Upper lobe of left lung (tissue), 6 donors: ENCODE measurements around the gene CTSF. TPM values are rescaled to one million over a fixed set of nuclear protein-coding genes. Genes with fewer than 3 reads are reported as not detected.

Experiments
- ATAC-seq, 2 donors: fragments of 200-7000 bp; cut with Tn5 transposase; one replicate each; pipeline ENCODE4 v1.9.1; 2022; ENCODE audit warnings: mild to moderate bottlenecking in 2 of 2, moderate library complexity in 2 of 2; ENCODE audit not compliant: low FRiP score in 2 of 2
- DNase-seq, 2 donors: peaks; one replicate each; pipeline ENCODE4 v3.0.0-alpha.2; 2019 to 2020
- H3K27ac ChIP-seq, 4 donors: fragments of 200-600 bp; sonication (generic); one replicate each; pipeline ENCODE4 v1.5.1; 2016 to 2019
- H3K27me3 ChIP-seq, 4 donors: fragments of 200-600 bp; sonication (generic); one replicate each; pipeline ENCODE4 v1.5.1; 2017 to 2019
- H3K36me3 ChIP-seq, 4 donors: fragments of 200-600 bp; sonication (generic); one replicate each; pipeline ENCODE4 v1.5.1; 2016 to 2019
- H3K4me1 ChIP-seq, 4 donors: fragments of 200-600 bp; sonication (generic); one replicate each; pipeline ENCODE4 v1.5.1; 2018 to 2019
- H3K4me3 ChIP-seq, 4 donors: fragments of 200-600 bp; sonication (generic); one replicate each; pipeline ENCODE4 v1.5.1; 2017 to 2019; ENCODE audit warnings: mild to moderate bottlenecking in 2 of 4, moderate library complexity in 1 of 4
- H3K9me3 ChIP-seq, 4 donors: fragments of 200-600 bp; sonication (generic); one replicate each; pipeline ENCODE4 v1.5.1; 2018 to 2019
- CTCF ChIP-seq, 6 experiments: fragments of 450-650 bp in 4 of 6; fragments of 200-600 bp in 2 of 6; sonication (generic) in 2 of 6; IDR thresholded peaks; one replicate each; pipeline ENCODE4 v1.5.1; 2016 to 2019; ENCODE audit warnings: antibody characterized with exemption in 6 of 6
- EP300 ChIP-seq, 4 donors: sonication (generic); formaldehyde crosslinking; IDR thresholded peaks; one replicate each; pipeline ENCODE4 v1.5.1; 2017; ENCODE audit warnings: antibody characterized with exemption in 4 of 4, control low read depth in 2 of 4
- POLR2A ChIP-seq, 4 donors: fragments of 450-650 bp; IDR thresholded peaks; one replicate each; pipeline ENCODE4 v1.5.1; 2016 to 2017; ENCODE audit warnings: antibody characterized with exemption in 4 of 4, mild to moderate bottlenecking in 2 of 4
- POLR2AphosphoS5 ChIP-seq, 2 donors: sonication (generic); formaldehyde crosslinking; IDR thresholded peaks; one replicate each; pipeline ENCODE4 v1.5.1; 2017; ENCODE audit warnings: antibody characterized with exemption in 2 of 2
- WGBS, 2 donors: methylation state at CpG; one replicate each; pipeline ENCODE4 v1.1.5; 2017 to 2018; 5-methylcytosine and 5-hydroxymethylcytosine counted together
- total RNA-seq, 6 donors: library from RNA; depleted of rRNA in 4 of 6; stranded (reverse); fragments of >200 nt in 4 of 6; gene quantifications; one replicate each; pipeline versions ENCODE4 v1.1.0 to v1.2.1, GENCODE V29; 2016 to 2021
- donor health status: DM: no; HTN: no; CAD: no; lungs with moderate emphysema.
- donor health status: DM: no; HTN: yes; CAD: no; lungs with severe emphysema.

Gene CTSF
- total RNA-seq, 6 donors from 2014 or later, result 28.5 to 81.7 (median 40.3) TPM

- DNase-seq (no peak), ATAC-seq (no peak)
- Histone ChIP-seq H3K27me3 (no peaks in the 10 kb centered on the region), H3K4me3 (no peak overlapping the region), H3K27ac (no peak overlapping the region), H3K9me3 (no peaks in the 10 kb centered on the region), H3K4me1 (no peaks in the 10 kb centered on the region), H3K36me3 (peaks cover 0 to 56% (median 17%) of the 10 kb centered on the region in 4 donors)
- 74 to 75% methylated on average over 6 of the region's 6 CpGs for WGBS, 2 donors
- TF ChIP-seq CTCF (IDR thresholded peaks at IDR 0.05), result no peak
- no peak for TF ChIP-seq POLR2A (IDR thresholded peaks at IDR 0.05)
- no peak for TF ChIP-seq EP300 (IDR thresholded peaks at IDR 0.05)
- no peak for TF ChIP-seq POLR2AphosphoS5 (IDR thresholded peaks at IDR 0.05)
Observed at GRCh38 chr11:66532784-66533183, 35.6 kb downstream of the CTSF start.

- Histone ChIP-seq H3K4me3 (no peak overlapping the region), H3K4me1 (no peaks in the 10 kb centered on the region), H3K9me3 (no peaks in the 10 kb centered on the region), H3K36me3 (peaks cover 0 to 51% (median 15%) of the 10 kb centered on the region in 4 donors), H3K27me3 (no peaks in the 10 kb centered on the region), H3K27ac (no peak overlapping the region)
- ATAC-seq (peak in 1 of 2 donors; percentile 9), DNase-seq (no peak)
- TF ChIP-seq POLR2AphosphoS5 (IDR thresholded peaks at IDR 0.05) (no peak), POLR2A (IDR thresholded peaks at IDR 0.05) (no peak), EP300 (IDR thresholded peaks at IDR 0.05) (no peak), CTCF (IDR thresholded peaks at IDR 0.05) (no peak)
- 95 to 97% methylated on average over 6 to 8 of the region's 11 CpGs for WGBS, 2 donors
Observed at GRCh38 chr11:66531841-66532240, 36.6 kb downstream of the CTSF start.

GRCh38 chr11:66530927-66531709, 37.3 kb downstream of the CTSF start:
- H3K27me3 ChIP-seq, result no peaks in the 10 kb centered on the region
- H3K4me3 ChIP-seq, result no peak overlapping the region
- TF ChIP-seq POLR2A (IDR thresholded peaks at IDR 0.05) (no peak), EP300 (IDR thresholded peaks at IDR 0.05) (no peak), CTCF (IDR thresholded peaks at IDR 0.05) (no peak), POLR2AphosphoS5 (IDR thresholded peaks at IDR 0.05) (no peak)
- no peaks in the 10 kb centered on the region for H3K9me3 ChIP-seq
- H3K4me1 ChIP-seq, result no peaks in the 10 kb centered on the region
- peaks cover 0 to 46% (median 15%) of the 10 kb centered on the region in 4 donors for H3K36me3 ChIP-seq
- ATAC-seq (peak in 1 of 2 donors; percentile 36), DNase-seq (no peak)
- WGBS, 2 donors, result 84 to 88% methylated on average over 8 to 10 of the region's 10 CpGs
- H3K27ac ChIP-seq, result no peak overlapping the region

GRCh38 chr11:66529655-66530054, 38.8 kb downstream of the CTSF start:
- 90 to 92% methylated on average over 13 of the region's 13 CpGs for WGBS, 2 donors
- no peaks in the 10 kb centered on the region for H3K4me1 ChIP-seq
- H3K36me3 ChIP-seq, result peaks cover 0 to 31% (median 14%) of the 10 kb centered on the region in 4 donors
- H3K9me3 ChIP-seq, result no peaks in the 10 kb centered on the region
- H3K27me3 ChIP-seq, result no peaks in the 10 kb centered on the region
- TF ChIP-seq CTCF (IDR thresholded peaks at IDR 0.05) (no peak), POLR2A (IDR thresholded peaks at IDR 0.05) (no peak)
- DNase-seq (no peak), ATAC-seq (peak in 1 of 2 donors; percentile 32)
- H3K27ac ChIP-seq, result no peak overlapping the region
- H3K4me3 ChIP-seq, result no peak overlapping the region

- DNase-seq, result no peak
- H3K36me3 ChIP-seq, result peaks cover 0 to 34% (median 16%) of the 10 kb centered on the region in 4 donors
- 85% methylated on average over 10 of the region's 10 CpGs for WGBS, 2 donors
- TF ChIP-seq EP300 (IDR thresholded peaks at IDR 0.05) (no peak), POLR2A (IDR thresholded peaks at IDR 0.05) (no peak), CTCF (IDR thresholded peaks at IDR 0.05) (no peak), POLR2AphosphoS5 (IDR thresholded peaks at IDR 0.05) (no peak)
- H3K27me3 ChIP-seq, result no peaks in the 10 kb centered on the region
- no peak overlapping the region for H3K4me3 ChIP-seq
- no peak overlapping the region for H3K27ac ChIP-seq
- H3K4me1 ChIP-seq, result no peaks in the 10 kb centered on the region
- no peaks in the 10 kb centered on the region for H3K9me3 ChIP-seq
- ATAC-seq, result no peak
Observed at GRCh38 chr11:66529069-66529468, 39.3 kb downstream of the CTSF start.
